ENCODE data around the gene LMOD3.

Gene LMOD3

DNA sequence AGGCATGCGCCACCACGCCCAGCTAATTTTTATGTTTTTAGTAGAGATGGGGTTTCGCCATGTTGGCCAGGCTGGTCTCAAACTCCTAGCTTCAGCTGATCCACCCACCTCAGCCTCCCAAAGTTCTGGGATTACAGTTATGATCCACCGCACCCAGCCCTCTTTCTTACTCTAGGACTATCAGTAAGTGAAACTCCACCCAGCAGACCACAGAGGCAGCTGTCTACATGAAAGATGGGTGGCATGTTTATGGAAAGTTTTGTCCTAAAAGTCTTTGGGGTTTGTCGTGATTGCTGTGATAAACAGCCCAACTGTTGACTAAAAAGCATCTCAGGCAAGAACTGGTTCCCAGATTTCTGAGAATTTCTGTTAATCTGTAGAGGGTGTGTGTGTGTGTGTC is 26.8 kb downstream of the LMOD3 start:
- TF ChIP-seq EZH2 (IDR thresholded peaks at IDR 0.05) (no peak), FOXP2 (optimal IDR thresholded peaks at IDR 0.05; ENCODE audit: control extremely low read depth, extremely low read length, insufficient read depth) (no peak), POLR2AphosphoS5 (IDR thresholded peaks at IDR 0.05; ENCODE audit: borderline replicate concordance, low read depth, low read length) (no peak)
- no peaks in the 10 kb centered on the region for H3K9me3 ChIP-seq (ENCODE audit: low read depth, low read length)
- DNase-seq (ENCODE audit: low read depth, low spot score) = no peak
- H3K4me3 ChIP-seq = no peak overlapping the region
- H3K27ac ChIP-seq = no peak overlapping the region
- H3K9ac ChIP-seq (ENCODE audit: insufficient read length) = no peak overlapping the region
- no peaks in the 10 kb centered on the region for H3K36me3 ChIP-seq (ENCODE audit: insufficient read depth, low read length)

DNA sequence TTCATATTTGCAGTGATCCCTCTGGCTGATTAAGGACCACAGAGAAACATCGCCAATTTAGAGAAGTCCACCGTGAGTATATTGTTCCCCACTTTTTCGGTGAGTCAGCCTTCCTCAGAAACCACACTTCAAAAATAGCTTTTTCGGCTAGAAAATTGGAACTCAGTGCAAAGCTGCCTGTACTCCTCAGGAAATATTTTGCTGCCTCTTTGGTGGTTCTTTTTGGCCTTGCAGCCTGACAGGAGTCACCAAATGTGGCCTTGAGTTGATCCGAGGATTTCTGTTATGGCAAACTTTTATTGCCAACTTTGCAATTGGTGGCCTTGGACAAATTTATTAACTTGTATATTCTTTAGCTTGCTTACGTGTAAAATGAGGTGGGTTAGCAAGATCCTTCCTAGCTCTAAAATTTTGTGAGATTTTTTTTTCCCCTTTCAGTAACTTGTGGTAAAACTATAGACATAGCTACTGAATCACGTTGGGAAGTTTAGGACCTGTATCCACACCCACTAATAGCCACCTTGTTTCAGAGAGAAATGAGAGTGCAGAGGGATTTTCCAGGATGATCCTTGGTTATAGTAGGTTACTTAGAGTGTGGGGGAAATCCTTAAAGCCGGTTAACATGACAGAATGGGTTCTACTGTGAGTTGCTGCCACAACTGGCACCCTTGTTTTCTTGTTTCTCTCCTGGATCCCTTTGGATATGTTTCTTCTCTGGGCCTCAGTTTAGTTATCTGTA is 27.8 kb downstream of the LMOD3 start:
- Histone ChIP-seq H3K4me3 (no peak overlapping the region), H3K9ac (ENCODE audit: insufficient read length) (no peak overlapping the region)

DNA sequence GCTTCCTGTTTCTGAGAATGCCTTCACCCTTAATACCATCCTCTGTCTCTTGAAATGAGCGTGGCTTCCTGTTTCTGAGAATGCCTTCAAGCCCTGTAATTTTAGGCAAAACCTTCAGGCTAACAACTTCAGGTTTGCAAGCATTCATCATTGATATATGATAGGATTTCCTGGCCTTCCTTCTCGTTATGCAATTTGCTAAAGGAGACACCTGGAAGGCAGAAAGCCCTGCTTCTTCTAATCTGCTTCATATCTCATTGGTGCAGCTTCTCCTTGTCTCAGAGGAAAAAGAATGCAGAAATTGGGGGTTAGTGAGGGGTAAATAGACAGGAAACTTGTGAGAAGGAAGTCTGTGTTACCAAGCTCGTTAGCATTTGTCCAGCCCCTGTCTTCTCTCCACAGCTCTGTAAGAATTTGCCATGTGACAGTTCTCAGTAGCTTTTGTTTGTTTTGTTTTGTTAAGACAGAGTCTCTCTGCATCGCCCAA is 30.3 kb downstream of the LMOD3 start:
- DNase-seq (ENCODE audit: low read depth, low spot score) = peak; percentile 12
- no peak overlapping the region for H3K9ac ChIP-seq (ENCODE audit: insufficient read length)
- no peak overlapping the region for H3K4me3 ChIP-seq
- no peaks in the 10 kb centered on the region for H3K36me3 ChIP-seq (ENCODE audit: insufficient read depth, low read length)
- no peaks in the 10 kb centered on the region for H3K9me3 ChIP-seq (ENCODE audit: low read depth, low read length)
- H3K27ac ChIP-seq = peak overlapping the region; percentile 19; the same call in 1 of the 2 replicates
- TF ChIP-seq EZH2 (IDR thresholded peaks at IDR 0.05) = no peak
- TF ChIP-seq FOXP2 (optimal IDR thresholded peaks at IDR 0.05; ENCODE audit: control extremely low read depth, extremely low read length, insufficient read depth) = no peak
- no peak for TF ChIP-seq POLR2AphosphoS5 (IDR thresholded peaks at IDR 0.05; ENCODE audit: borderline replicate concordance, low read depth, low read length)

More for the DNA sequence above, 27.8 kb downstream of the LMOD3 start:
- Histone ChIP-seq H3K9me3 (ENCODE audit: low read depth, low read length) (no peaks in the 10 kb centered on the region), H3K36me3 (ENCODE audit: insufficient read depth, low read length) (no peaks in the 10 kb centered on the region), H3K27ac (no peak overlapping the region)
- no peak for TF ChIP-seq EZH2 (IDR thresholded peaks at IDR 0.05)
- no peak for TF ChIP-seq FOXP2 (optimal IDR thresholded peaks at IDR 0.05; ENCODE audit: control extremely low read depth, extremely low read length, insufficient read depth)
- no peak for TF ChIP-seq POLR2AphosphoS5 (IDR thresholded peaks at IDR 0.05; ENCODE audit: borderline replicate concordance, low read depth, low read length)
- no peak for DNase-seq (ENCODE audit: low read depth, low spot score)

DNA sequence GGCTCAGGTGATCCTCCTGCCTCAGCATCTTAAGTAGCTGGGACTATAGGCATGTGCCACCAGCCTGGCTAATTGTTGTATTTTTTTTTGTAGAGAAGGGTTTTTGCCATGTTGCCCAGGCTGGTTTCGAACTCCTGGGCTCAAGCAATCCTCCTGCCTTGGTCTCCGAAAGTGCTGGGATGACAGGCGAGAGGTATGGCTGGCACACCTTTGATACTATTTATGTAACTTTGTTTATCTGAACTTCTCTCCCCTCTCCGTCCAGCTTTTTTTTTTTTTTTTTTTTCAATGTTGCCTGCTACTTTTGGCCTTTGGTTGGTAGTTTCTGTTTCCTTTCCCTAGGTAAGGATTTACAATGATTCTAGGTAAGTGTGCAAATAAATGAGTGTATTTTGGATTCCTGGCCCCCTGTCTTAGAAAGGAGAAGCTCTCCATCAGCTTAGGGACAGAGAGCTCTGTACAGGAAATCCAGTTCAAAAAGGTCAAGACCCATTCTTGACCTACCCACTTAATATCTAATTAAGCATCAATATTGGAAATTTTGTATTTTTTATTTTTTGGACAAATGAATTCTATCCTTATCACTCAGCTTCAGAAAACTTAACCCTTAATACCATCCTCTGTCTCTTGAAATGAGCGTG is 30.9 kb downstream of the LMOD3 start:
- H3K9me3 ChIP-seq (ENCODE audit: low read depth, low read length) = no peaks in the 10 kb centered on the region
- TF ChIP-seq FOXP2 (optimal IDR thresholded peaks at IDR 0.05; ENCODE audit: control extremely low read depth, extremely low read length, insufficient read depth) (no peak), EZH2 (IDR thresholded peaks at IDR 0.05) (no peak), POLR2AphosphoS5 (IDR thresholded peaks at IDR 0.05; ENCODE audit: borderline replicate concordance, low read depth, low read length) (no peak)
- no peak for DNase-seq (ENCODE audit: low read depth, low spot score)
- no peak overlapping the region for H3K9ac ChIP-seq (ENCODE audit: insufficient read length)
- H3K36me3 ChIP-seq (ENCODE audit: insufficient read depth, low read length) = no peaks in the 10 kb centered on the region
- H3K27ac ChIP-seq = no peak overlapping the region
- no peak overlapping the region for H3K4me3 ChIP-seq

DNA sequence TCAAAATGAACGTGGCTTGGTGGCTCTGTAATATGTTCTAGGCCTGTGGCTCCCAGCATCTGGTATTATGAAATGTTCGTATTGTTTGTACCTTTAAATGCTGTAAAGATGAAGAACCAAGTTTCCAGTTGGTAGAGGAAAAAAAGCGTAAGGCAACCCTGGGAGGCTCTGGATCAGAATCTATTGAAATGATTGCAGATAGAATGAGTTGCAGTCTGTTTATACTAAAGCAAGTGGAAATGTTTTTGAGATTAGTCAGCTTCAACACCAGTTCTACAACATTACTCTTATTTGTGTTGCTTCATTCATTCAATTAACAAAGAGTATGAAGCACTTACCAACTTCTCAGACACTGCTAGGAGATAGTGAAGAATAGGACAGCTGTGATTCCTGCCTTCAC is 32.4 kb downstream of the LMOD3 start:
- DNase-seq (ENCODE audit: low read depth, low spot score) = no peak
- H3K9ac ChIP-seq (ENCODE audit: insufficient read length) = no peak overlapping the region
- H3K27ac ChIP-seq = no peak overlapping the region

DNA sequence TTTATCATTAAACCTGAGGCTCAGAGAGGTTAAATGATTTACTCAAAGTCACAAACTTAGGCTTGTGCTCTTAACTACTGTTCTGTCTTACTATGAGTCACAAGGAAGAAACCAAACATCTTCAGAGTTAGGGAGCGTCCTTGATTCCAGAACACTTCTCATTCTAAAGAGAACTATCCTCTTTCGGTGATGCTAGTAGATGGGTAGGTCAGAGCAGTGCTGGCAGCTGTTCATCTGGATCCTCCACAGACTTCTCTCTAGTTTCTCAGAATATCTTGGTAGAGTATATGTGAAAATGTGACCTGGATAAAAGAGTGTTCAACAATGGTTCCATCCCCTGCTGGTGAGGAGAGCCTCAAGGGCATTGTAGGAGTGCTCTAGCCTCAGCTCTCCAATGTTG is 34.3 kb downstream of the LMOD3 start:
- Histone ChIP-seq H3K9ac (ENCODE audit: insufficient read length) (no peak overlapping the region), H3K27ac (no peak overlapping the region), H3K36me3 (ENCODE audit: insufficient read depth, low read length) (no peaks in the 10 kb centered on the region), H3K4me3 (no peak overlapping the region), H3K9me3 (ENCODE audit: low read depth, low read length) (no peaks in the 10 kb centered on the region)
- DNase-seq (ENCODE audit: low read depth, low spot score) = no peak
- TF ChIP-seq FOXP2 (optimal IDR thresholded peaks at IDR 0.05; ENCODE audit: control extremely low read depth, extremely low read length, insufficient read depth) = no peak
- TF ChIP-seq EZH2 (IDR thresholded peaks at IDR 0.05) = no peak
- no peak for TF ChIP-seq POLR2AphosphoS5 (IDR thresholded peaks at IDR 0.05; ENCODE audit: borderline replicate concordance, low read depth, low read length)

More for the DNA sequence above, 32.4 kb downstream of the LMOD3 start:
- no peaks in the 10 kb centered on the region for H3K9me3 ChIP-seq (ENCODE audit: low read depth, low read length)
- H3K4me3 ChIP-seq = no peak overlapping the region
- no peaks in the 10 kb centered on the region for H3K36me3 ChIP-seq (ENCODE audit: insufficient read depth, low read length)
- TF ChIP-seq FOXP2 (optimal IDR thresholded peaks at IDR 0.05; ENCODE audit: control extremely low read depth, extremely low read length, insufficient read depth) = no peak
- no peak for TF ChIP-seq POLR2AphosphoS5 (IDR thresholded peaks at IDR 0.05; ENCODE audit: borderline replicate concordance, low read depth, low read length)
- TF ChIP-seq EZH2 (IDR thresholded peaks at IDR 0.05) = no peak

DNA sequence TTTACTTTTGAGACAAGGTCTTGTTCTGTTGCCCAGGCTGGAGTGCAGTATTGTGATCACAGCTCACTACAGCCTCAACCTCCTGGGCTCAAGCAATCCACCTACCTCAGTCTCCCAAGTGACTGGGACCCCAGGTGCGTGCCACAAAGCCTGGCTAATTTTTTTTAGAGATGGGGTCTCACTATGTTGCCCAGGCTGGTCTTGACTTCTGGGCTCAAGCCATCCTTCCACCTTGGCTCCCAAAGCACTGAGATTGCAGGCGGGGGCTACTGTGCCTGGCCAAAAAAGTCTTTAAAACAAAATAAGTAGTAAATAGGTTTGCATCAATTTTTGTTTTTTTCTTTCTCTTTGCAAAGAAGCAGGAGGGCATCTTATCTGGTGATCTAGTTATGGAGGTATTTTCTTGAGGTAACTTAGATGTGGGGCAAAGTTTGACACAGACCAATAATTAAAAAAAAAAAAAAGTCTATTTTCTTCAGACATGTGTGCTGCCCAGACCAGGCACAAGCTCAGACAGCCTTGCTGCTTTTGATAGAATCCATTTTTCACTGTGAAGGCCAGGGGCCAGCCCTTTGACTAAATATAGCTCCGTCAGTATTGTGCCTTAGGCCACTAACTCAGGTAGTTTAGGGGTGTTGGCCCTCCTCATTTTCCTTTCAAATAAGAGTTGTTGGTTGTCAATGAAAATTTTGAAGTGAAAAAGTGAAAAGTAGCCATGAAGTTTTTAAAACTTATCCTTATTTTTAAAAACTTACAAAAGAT is 35.2 kb downstream of the LMOD3 start:
- no peaks in the 10 kb centered on the region for H3K36me3 ChIP-seq (ENCODE audit: insufficient read depth, low read length)
- no peak overlapping the region for H3K4me3 ChIP-seq
- no peak for DNase-seq (ENCODE audit: low read depth, low spot score)
- no peak for TF ChIP-seq EZH2 (IDR thresholded peaks at IDR 0.05)
- TF ChIP-seq POLR2AphosphoS5 (IDR thresholded peaks at IDR 0.05; ENCODE audit: borderline replicate concordance, low read depth, low read length) = no peak
- no peak for TF ChIP-seq FOXP2 (optimal IDR thresholded peaks at IDR 0.05; ENCODE audit: control extremely low read depth, extremely low read length, insufficient read depth)
- H3K9ac ChIP-seq (ENCODE audit: insufficient read length) = no peak overlapping the region
- H3K9me3 ChIP-seq (ENCODE audit: low read depth, low read length) = no peaks in the 10 kb centered on the region
- H3K27ac ChIP-seq = no peak overlapping the region

Measured in SK-N-MC (cell line).